Neuron (in vitro differentiated cells): ENCODE measurements around the gene PCDHGA9.

Source experiments
- H2AFZ ChIP-seq: one replicate; pipeline ENCODE4 v1.6.1; 2013; ENCODE audit warnings: low read depth, mild to moderate bottlenecking, inconsistent platforms, low read length, moderate library complexity
- H3K27me3 ChIP-seq: one replicate; pipeline ENCODE4 v1.6.1; 2013; ENCODE audit warnings: low read length; ENCODE audit not compliant: insufficient read depth
- H3K36me3 ChIP-seq: one replicate; pipeline ENCODE4 v1.6.1; 2013; ENCODE audit warnings: low read length; ENCODE audit not compliant: insufficient read depth
- H3K4me1 ChIP-seq: one replicate; pipeline ENCODE4 v1.6.1; 2013; ENCODE audit warnings: low read length; ENCODE audit not compliant: insufficient read depth
- H3K4me3 ChIP-seq: 2 replicates; pipeline ENCODE4 v1.5.1; 2013; ENCODE audit warnings: mild to moderate bottlenecking, low read length, moderate library complexity
- H3K9me3 ChIP-seq: one replicate; pipeline ENCODE4 v1.6.1; 2013; ENCODE audit warnings: low read length

The PCDHGA9 gene

DNA sequence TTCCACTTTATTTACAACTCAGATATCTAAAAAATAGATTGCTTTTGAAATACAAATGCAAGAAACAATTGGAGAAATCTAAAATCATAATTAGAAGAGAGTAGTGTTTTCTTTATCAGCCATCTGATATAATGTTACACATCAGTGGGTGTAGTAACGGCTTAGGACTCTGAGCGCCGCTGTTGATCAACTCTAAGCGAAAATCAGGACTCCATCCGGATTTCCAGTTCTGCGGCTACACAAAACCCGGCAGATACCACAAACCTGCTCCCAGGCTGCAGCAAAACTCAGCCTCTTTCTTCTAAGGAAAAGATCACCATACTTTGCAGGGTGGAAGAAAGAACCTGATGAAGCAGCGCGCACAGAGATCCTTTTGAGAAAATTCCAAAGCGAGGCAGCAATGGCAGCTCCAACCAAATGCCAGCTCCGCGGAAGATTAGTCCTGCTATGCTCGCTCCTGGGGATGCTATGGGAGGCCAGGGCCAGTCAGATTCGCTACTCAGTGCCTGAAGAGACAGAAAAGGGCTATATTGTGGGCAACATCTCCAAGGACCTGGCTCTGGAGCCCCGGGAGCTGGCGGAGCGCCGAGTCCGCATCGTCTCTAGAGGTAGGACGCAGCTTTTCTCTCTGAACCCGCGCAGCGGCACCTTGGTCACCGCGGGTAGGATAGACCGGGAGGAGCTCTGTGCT, at the start of gene PCDHGA9:
Gene PCDHGA9, plus strand, starts transcription at position 226 of the 691 bp plus-strand sequence. Its CDS starts 175 bp downstream, at position 401.
- no peaks in the 10 kb centered on the region for H3K4me1 ChIP-seq

GRCh38 chr5:141354900-141355469, 47.6 kb upstream of the PCDHGA9 start, which contains the start of gene PCDHGA4:
TSS of gene PCDHGA4 (plus strand) at chr5:141355021. CDS start at chr5:141355108, 87 bp downstream.
- Histone ChIP-seq H3K4me3 (no peak within 1 kb of the TSS), H3K27me3 (no peaks in the 10 kb centered on the region), H3K9me3 (peaks cover 40% of the 10 kb centered on the region), H3K36me3 (no peaks in the 10 kb centered on the region), H3K4me1 (no peaks in the 10 kb centered on the region), H2AFZ (no peak within 1 kb of the TSS)

More for the DNA sequence above, at the start of gene PCDHGA9:
- Histone ChIP-seq H3K4me3 (no peak within 1 kb of the TSS), H2AFZ (no peak within 1 kb of the TSS), H3K36me3 (no peaks in the 10 kb centered on the region), H3K27me3 (no peaks in the 10 kb centered on the region), H3K9me3 (peaks cover 34% of the 10 kb centered on the region)

DNA sequence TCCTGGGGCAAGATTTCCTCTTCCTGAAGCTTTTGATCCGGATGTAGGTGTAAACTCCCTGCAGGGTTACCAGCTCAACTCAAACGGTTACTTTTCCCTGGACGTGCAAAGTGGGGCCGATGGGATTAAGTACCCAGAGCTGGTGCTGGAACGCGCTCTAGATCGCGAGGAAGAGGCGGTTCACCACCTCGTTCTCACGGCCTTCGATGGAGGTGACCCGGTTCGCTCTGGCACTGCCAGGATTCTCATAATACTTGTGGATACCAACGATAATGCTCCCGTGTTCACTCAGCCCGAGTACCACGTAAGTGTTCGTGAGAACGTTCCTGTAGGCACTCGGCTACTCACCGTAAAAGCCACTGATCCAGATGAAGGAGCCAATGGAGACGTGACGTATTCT, 46.9 kb upstream of the PCDHGA9 start:
- Histone ChIP-seq H3K4me1 (no peaks in the 10 kb centered on the region), H3K36me3 (no peaks in the 10 kb centered on the region), H3K27me3 (no peaks in the 10 kb centered on the region), H3K9me3 (peaks cover 42% of the 10 kb centered on the region), H2AFZ (no peak overlapping the region), H3K4me3 (no peak overlapping the region)

- Histone ChIP-seq H2AFZ (no peak overlapping the region), H3K36me3 (no peaks in the 10 kb centered on the region), H3K9me3 (peaks cover 42% of the 10 kb centered on the region), H3K27me3 (no peaks in the 10 kb centered on the region), H3K4me3 (no peak overlapping the region), H3K4me1 (no peaks in the 10 kb centered on the region)
Observed at GRCh38 chr5:141356133-141356532, 46.4 kb upstream of the PCDHGA9 start.

DNA sequence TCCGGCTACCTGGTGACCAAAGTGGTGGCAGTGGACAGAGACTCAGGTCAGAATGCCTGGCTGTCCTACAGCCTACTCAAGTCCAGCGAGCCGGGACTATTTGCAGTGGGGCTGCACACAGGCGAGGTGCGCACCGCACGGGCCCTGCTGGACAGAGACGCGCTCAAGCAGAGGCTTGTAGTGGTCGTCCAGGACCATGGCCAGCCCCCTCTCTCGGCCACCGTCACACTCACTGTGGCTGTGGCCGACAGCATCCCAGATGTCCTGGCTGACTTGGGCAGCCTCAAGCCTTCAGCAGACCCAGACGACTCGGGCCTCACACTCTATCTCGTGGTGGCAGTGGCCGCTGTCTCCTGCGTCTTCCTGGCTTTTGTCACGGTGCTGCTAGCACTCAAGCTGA, 45.6 kb upstream of the PCDHGA9 start:
- H3K9me3 ChIP-seq: peaks cover 40% of the 10 kb centered on the region

DNA sequence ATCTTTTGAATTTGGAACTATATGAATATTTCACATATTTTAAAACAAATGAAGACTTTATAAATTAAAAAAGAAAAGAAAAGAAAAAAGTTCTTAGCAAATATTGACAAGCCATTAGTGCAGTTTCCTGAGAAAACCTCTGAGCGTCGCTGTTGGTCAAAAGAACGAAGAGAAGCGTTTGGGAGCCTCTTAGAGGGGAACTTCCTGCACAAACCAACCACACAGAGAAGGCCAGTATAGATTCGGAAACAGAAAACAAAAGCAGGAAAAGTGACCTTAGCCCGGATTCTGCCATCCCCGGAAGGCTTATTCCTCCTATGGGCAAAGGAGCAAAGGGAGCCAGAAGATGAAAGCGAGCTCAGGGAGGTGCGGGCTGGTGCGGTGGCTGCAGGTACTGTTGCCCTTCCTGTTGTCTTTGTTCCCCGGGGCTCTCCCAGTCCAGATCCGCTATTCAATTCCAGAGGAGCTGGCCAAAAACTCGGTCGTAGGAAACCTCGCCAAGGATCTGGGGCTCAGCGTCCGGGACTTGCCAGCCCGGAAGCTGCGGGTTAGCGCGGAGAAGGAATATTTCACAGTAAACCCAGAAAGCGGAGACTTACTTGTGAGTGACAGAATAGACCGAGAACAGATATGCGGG, 42.7 kb upstream of the PCDHGA9 start, which contains the start of gene PCDHGB2:
Gene PCDHGB2, plus strand, starts transcription at position 205 of the 637 bp plus-strand sequence. Its CDS starts 142 bp downstream, at position 347.
- Histone ChIP-seq H2AFZ (no peak within 1 kb of the TSS), H3K36me3 (no peaks in the 10 kb centered on the region), H3K9me3 (peaks cover 47% of the 10 kb centered on the region), H3K27me3 (no peaks in the 10 kb centered on the region), H3K4me1 (no peaks in the 10 kb centered on the region), H3K4me3 (no peak within 1 kb of the TSS)

More for the DNA sequence above, 45.6 kb upstream of the PCDHGA9 start:
- H2AFZ ChIP-seq: no peak overlapping the region
- no peaks in the 10 kb centered on the region for H3K36me3 ChIP-seq
- H3K27me3 ChIP-seq: no peaks in the 10 kb centered on the region
- H3K4me3 ChIP-seq: no peak overlapping the region
- no peaks in the 10 kb centered on the region for H3K4me1 ChIP-seq

DNA sequence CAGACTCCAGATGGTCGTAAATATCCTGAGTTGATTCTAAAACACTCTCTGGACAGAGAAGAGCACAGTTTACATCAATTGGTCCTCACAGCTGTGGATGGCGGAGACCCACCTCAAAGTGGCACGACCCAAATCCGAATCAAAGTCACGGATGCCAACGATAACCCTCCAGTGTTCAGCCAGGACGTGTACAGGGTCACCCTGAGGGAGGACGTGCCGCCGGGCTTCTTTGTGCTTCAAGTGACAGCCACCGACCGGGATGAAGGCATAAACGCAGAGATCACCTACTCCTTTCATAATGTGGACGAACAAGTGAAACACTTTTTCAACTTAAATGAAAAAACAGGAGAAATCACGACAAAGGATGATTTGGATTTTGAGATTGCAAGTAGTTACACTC, 41.9 kb upstream of the PCDHGA9 start:
- Histone ChIP-seq H3K4me1 (no peaks in the 10 kb centered on the region), H3K36me3 (no peaks in the 10 kb centered on the region), H2AFZ (no peak overlapping the region), H3K9me3 (peaks cover 47% of the 10 kb centered on the region), H3K27me3 (no peaks in the 10 kb centered on the region), H3K4me3 (no peak overlapping the region)

GRCh38 chr5:141362719-141363118, 39.9 kb upstream of the PCDHGA9 start:
- Histone ChIP-seq H3K27me3 (no peaks in the 10 kb centered on the region), H2AFZ (no peak overlapping the region), H3K9me3 (peaks cover 43% of the 10 kb centered on the region), H3K4me3 (no peak overlapping the region), H3K4me1 (no peaks in the 10 kb centered on the region), H3K36me3 (no peaks in the 10 kb centered on the region)

DNA sequence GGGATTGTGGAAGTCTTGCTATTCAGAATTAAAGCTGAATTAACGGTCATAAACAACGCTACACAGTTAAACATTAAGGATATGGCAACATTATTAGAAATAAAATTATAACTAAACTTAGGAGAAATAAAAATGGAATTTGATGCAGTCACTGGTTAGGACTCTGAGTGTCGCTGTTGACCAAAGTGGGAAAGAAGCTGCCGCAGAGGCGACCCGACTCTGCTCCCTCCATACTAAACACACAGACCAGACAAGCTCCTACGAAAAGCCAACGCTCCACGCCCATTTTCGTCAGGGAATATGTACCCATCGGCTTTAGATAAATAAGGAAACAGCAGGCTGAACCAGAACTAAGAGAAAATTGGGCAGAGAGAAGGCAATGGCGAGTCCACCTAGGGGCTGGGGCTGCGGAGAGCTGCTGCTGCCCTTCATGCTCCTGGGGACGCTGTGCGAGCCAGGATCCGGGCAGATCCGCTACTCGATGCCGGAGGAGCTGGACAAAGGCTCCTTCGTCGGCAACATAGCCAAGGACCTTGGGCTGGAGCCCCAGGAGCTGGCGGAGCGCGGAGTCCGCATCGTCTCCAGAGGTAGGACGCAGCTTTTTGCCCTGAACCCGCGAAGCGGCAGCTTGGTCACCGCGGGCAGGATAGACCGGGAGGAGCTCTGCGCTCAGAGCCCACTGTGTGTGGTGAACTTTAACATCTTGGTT, 38.5 kb upstream of the PCDHGA9 start, which contains the start of gene PCDHGA5:
Gene PCDHGA5, plus strand, starts transcription at position 211 of the 709 bp plus-strand sequence. Its CDS starts 169 bp downstream, at position 380.
- Histone ChIP-seq H3K36me3 (no peaks in the 10 kb centered on the region), H3K9me3 (peaks cover 40% of the 10 kb centered on the region), H2AFZ (no peak within 1 kb of the TSS), H3K4me1 (no peaks in the 10 kb centered on the region), H3K27me3 (no peaks in the 10 kb centered on the region), H3K4me3 (no peak within 1 kb of the TSS)

DNA sequence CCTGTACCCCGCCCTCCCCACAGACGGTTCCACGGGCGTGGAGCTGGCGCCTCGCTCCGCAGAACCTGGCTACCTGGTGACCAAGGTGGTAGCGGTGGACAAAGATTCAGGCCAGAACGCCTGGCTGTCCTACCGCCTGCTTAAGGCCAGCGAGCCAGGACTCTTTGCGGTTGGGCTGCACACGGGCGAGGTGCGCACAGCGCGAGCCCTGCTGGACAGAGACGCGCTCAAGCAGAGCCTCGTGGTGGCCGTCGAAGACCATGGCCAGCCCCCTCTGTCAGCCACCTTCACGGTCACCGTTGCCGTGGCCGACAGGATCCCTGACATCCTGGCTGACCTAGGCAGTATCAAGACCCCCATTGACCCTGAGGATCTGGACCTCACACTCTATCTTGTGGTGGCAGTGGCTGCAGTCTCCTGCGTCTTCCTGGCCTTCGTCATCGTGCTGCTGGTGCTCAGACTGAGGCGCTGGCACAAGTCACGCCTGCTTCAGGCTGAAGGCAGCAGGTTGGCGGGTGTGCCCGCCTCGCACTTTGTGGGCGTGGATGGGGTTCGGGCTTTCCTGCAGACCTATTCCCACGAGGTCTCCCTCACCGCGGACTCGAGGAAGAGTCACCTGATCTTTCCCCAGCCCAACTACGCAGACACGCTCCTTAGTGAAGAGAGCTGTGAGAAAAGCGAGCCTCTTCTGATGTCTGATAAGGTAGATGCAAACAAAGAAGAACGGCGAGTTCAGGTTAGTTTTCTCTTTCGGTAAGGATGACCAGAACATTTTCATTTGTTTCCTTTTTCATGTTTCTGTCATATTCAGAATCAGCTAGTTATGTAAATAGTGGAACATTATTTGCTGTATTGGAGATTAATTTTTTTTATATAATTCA, 36.3 kb upstream of the PCDHGA9 start:
- Histone ChIP-seq H3K4me1 (no peaks in the 10 kb centered on the region), H3K4me3 (no peak overlapping the region), H3K9me3 (peaks cover 33% of the 10 kb centered on the region), H3K36me3 (no peaks in the 10 kb centered on the region), H3K27me3 (no peaks in the 10 kb centered on the region), H2AFZ (no peak overlapping the region)

GRCh38 chr5:141369994-141370848, 32.4 kb upstream of the PCDHGA9 start, which contains the start of gene PCDHGB3:
TSS of gene PCDHGB3 (plus strand) at chr5:141370242. CDS start at chr5:141370395, 153 bp downstream.
- Histone ChIP-seq H2AFZ (no peak within 1 kb of the TSS), H3K36me3 (no peaks in the 10 kb centered on the region), H3K9me3 (peaks cover 42% of the 10 kb centered on the region), H3K27me3 (no peaks in the 10 kb centered on the region), H3K4me1 (no peaks in the 10 kb centered on the region), H3K4me3 (no peak within 1 kb of the TSS)
